ENCODE data around the gene HPSE2.

GRCh38 chr10:98528166-98528804 lies 707.4 kb downstream of the HPSE2 start:
- TF ChIP-seq CTCF (IDR thresholded peaks at IDR 0.05; ENCODE audit: borderline replicate concordance, extremely low read depth, low read length, poor library complexity, severe bottlenecking) (no peak), EZH2 (IDR thresholded peaks at IDR 0.05; ENCODE audit: borderline replicate concordance, low read depth, low read length, severe bottlenecking) (no peak)

All from DND-41 (cell line).